GM20000 (cell line): ENCODE data around the gene ENC1.

Experiments
- DNase-seq: peaks from one replicate; pipeline ENCODE4 v3.0.0; 2012; ENCODE audit warnings: low spot score
- TF ChIP-seq, protein P1 (sequence below): IDR thresholded peaks from 2 replicates; pipeline ENCODE4 v1.5.1; 2012; ENCODE audit warnings: mild to moderate bottlenecking, control low read depth; ENCODE audit errors: extremely low read depth, missing control alignments

Gene ENC1

DNA sequence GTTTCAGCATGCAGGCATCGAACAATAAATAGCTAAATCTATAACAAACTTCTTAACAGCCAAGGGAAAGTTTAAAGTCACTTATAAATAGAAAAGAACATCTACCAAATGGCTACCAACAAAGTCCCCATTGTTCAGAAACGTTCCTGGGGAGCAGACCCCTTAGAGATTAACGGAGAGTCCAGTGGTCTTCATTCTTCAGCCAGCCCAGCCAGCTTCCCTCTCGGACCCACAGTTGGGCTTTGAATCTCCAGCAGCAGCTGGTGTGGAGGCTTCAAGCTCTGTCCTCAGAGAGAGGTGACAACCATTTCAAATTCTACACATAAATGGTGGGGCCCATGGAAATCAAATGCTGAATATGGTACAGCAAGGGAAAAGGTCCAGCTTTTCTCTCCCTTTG, 11.2 kb downstream of the ENC1 start:
- TF ChIP-seq, protein P1, sequence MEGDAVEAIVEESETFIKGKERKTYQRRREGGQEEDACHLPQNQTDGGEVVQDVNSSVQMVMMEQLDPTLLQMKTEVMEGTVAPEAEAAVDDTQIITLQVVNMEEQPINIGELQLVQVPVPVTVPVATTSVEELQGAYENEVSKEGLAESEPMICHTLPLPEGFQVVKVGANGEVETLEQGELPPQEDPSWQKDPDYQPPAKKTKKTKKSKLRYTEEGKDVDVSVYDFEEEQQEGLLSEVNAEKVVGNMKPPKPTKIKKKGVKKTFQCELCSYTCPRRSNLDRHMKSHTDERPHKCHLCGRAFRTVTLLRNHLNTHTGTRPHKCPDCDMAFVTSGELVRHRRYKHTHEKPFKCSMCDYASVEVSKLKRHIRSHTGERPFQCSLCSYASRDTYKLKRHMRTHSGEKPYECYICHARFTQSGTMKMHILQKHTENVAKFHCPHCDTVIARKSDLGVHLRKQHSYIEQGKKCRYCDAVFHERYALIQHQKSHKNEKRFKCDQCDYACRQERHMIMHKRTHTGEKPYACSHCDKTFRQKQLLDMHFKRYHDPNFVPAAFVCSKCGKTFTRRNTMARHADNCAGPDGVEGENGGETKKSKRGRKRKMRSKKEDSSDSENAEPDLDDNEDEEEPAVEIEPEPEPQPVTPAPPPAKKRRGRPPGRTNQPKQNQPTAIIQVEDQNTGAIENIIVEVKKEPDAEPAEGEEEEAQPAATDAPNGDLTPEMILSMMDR: no peak
- no peak for DNase-seq

DNA sequence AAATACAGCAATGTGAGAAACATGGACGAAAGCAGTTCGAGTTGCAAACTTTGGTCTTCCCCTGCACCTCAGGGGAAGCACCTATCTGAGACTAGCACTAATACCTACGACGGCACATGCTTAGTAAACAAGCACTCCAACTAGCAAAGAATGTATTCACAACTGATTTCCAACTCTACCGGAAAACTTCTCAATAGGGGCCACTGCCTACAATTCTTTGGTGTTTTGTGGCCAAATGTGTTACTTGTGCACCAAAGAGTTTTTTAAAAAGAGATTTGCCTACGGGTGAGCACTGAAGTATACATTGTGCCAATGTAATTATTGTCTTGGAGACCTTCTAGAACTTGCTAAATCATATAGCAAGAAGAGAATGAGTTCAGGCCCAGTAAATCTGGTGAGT, 12.2 kb downstream of the ENC1 start:
- no peak for DNase-seq
- TF ChIP-seq, protein P1: no peak

DNA sequence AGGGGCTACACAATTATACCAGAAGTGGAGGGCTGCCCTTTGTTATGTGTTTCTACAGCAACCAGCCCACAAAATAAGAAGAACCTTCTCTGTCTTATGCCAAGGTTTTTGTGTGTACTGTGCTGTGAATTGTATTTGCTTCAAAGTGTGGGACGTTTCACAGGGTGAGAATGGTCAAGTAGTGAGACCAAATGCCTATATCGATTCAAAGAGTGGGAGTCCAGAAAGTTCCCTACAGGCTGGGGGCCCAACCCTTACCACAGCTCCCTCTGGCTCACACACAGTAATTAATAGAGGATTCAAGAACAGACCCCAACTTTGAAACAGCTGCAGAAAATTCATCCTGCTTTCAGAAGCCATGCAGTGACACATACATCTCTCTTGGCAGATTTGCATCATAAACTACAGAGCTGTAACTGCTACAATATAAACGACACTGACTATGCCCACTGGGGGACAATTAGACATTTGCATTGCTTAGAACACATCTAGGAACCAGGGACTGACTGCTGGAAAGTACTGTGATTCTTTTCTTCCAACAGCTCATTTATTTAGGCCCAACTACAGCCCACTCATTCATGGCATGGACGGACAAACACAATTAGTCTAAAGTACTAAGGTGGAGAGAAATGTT, 12.8 kb downstream of the ENC1 start:
- TF ChIP-seq, protein P1: no peak
- no peak for DNase-seq

DNA sequence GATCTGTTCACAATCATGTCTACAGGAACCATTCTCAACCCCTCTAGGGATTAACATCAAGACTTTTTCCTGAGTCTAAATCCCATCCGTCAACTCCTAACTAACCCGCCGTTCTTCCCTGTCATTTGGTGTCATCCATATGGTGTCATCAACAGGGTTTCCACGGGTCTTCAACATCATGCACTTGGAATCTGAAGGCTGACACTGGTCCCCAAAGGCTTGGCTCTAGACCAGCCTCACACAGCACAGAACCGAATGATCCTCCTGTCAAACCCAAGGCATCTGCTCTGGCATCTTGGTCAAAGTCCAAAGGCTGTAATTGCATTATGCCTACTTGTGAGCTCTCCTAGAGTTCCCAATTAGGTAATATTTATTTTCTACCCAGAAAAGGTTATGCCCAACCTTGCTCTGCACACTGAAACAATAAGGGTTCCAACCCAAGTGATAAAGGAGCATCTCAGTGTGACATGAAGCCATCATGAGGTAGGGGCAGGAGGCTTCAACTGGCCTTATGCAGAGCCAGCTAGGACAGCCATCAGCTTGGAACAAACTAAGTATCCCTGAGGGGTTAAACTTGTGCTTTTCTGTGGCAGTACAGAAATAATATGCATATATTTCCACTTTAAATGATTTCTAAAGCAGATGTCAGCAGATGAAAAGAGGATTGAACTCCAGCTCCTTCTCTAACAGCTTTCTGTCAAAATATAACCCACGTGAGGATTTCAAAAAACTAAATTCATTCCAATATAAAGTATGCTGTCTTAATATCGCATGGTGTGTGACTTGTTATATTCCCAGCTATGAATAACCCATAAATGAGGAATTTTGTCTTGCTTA, 13.9 kb downstream of the ENC1 start:
- TF ChIP-seq, protein P1: no peak
- DNase-seq: no peak

DNA sequence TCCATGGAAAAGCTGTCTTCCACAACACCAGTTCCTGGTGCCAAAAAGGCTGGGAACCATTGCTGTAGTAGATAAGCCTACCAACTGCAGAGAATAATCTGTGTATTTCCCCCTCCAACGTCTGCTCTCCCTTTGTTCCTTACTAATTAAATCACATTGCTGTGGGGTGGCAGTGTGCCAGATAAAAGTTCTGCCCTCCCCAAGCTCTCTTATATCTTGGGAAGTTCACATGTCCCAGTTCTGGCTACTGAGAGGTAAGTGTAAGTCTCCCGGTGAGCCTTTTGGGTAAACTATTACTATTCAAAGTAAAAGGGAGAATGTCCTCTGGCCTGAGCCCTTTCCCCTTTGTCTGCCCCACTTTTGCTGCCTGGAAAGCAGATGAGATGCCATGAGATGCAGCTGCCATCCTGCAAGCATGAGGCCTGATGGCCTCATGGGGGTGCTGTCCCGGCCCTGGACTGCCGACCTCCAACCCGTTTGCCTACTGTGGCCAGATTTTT, 14.7 kb downstream of the ENC1 start:
- no peak for DNase-seq
- TF ChIP-seq, protein P1: no peak

DNA sequence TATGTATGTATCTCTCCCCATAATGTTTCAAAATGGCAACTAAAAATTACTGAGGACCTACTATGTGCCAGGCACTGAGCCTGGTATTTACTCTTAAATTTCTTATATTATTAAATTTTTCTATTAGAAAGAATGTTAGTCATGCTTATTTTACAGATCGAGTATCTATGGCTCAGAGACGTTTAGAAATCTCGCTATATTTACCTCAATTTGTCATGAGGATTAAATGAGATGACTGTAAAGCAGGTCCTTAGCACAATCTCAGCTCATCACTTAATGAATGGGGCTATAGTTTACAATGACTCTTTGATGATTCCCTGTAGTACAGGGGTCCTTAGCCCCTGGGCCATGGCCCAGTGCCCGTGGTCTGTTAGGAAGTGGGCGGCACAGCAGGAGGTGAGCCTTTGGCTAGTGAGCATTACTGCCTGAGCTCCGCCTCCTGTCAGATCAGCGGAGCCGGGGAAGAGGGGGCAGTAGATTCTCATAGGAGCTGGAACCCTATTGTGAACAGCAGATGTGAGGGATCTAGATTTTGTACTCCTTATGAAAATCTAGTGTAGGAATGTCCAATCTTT, 15.5 kb downstream of the ENC1 start:
- TF ChIP-seq, protein P1: no peak
- no peak for DNase-seq

DNA sequence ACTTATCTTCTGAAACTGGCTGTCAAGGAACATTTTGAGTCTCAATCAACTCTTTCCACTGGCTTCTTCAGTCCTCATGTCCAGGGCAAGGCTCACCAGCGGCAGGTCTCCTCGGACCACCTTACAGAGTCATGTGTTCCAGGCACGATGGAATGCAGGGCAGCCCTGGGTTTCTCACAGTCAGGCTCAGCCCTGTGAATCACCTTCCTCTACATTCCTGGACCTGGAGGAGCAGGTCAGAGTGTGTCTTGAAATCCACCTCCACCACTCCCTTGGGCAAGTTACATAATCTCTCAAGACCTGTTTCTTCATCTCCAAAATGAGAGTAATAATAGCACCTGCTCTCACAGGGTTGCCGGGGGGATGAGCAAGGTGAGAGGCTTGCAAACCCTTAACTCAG, 16.0 kb downstream of the ENC1 start:
- no peak for DNase-seq
- TF ChIP-seq, protein P1: no peak
